ENCODE data around the gene ZNF462. TPM values are rescaled to one million over a fixed set of nuclear protein-coding genes. Genes with fewer than 3 reads are reported as not detected.

Gene ZNF462
- total RNA-seq, 1 experiment from 2014 or later: 164 TPM

DNA sequence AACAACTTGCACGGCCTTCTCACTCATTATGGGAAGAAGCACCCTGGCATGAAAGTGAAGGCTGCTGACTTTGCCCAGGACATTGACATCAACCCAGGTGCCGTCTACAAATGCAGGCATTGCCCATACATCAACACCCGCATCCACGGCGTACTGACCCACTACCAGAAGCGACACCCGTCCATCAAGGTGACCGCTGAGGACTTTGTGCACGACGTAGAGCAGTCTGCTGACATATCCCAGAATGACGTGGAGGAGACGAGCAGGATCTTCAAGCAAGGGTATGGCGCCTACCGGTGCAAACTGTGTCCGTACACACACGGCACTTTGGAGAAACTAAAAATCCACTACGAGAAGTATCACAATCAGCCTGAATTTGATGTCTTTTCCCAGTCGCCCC lies 65.4 kb downstream of the ZNF462 start:
- Histone ChIP-seq H3K79me1 (ENCODE audit: insufficient read depth, low read depth, low read length, poor library complexity, severe bottlenecking) (peaks cover 3% of the 10 kb centered on the region), H2BK120ac (ENCODE audit: low read depth, low read length, poor library complexity, severe bottlenecking) (no peak overlapping the region), H2BK20ac (ENCODE audit: low read depth, low read length, poor library complexity, severe bottlenecking) (no peak overlapping the region), H4K8ac (replicated peaks; ENCODE audit: insufficient read length, low read depth, low read length) (no peak overlapping the region), H3K23me2 (ENCODE audit: insufficient read length, low read depth, low read length, poor library complexity, severe bottlenecking) (no peaks in the 10 kb centered on the region), H3K4me1 (ENCODE audit: insufficient read depth, low read length) (no peaks in the 10 kb centered on the region), H2AFZ (ENCODE audit: low read length) (no peak overlapping the region), H3K23ac (ENCODE audit: insufficient read length, low read depth, low read length) (no peak overlapping the region), H4K20me1 (ENCODE audit: control insufficient read depth, insufficient read depth, insufficient read length) (no peaks in the 10 kb centered on the region), H3K27me3 (ENCODE audit: insufficient read depth, low read length) (no peaks in the 10 kb centered on the region), H3K4ac (ENCODE audit: low read depth, low read length) (no peak overlapping the region), H3K18ac (ENCODE audit: insufficient read length, low read depth, low read length) (no peak overlapping the region), H3K56ac (ENCODE audit: insufficient read length, low read depth, low read length) (no peak overlapping the region), H3T11ph (ENCODE audit: low read length) (no peak overlapping the region), H3K9ac (ENCODE audit: extremely low read depth, insufficient read length, low read length) (no peak overlapping the region), H2BK12ac (ENCODE audit: insufficient read length, low read depth, low read length) (no peak overlapping the region), H3K27ac (ENCODE audit: insufficient read length, low read depth, low read length) (no peak overlapping the region), H4K91ac (ENCODE audit: insufficient read length, low read depth, low read length) (no peak overlapping the region), H3K14ac (ENCODE audit: insufficient read depth, low read length) (no peak overlapping the region), H2BK5ac (ENCODE audit: insufficient read length, low read length) (no peak overlapping the region), H3K4me2 (ENCODE audit: insufficient read depth, insufficient read length, low read length) (no peak overlapping the region), H4K5ac (ENCODE audit: insufficient read length, low read depth, low read length) (no peak overlapping the region), H2BK15ac (ENCODE audit: low read depth, low read length) (no peak overlapping the region), H3K9me3 (ENCODE audit: control insufficient read depth, low read depth, low read length) (no peaks in the 10 kb centered on the region), H2AK5ac (ENCODE audit: insufficient read length, low read length) (no peak overlapping the region), H3K79me2 (ENCODE audit: insufficient read depth, low read length) (peaks cover 3% of the 10 kb centered on the region; the same call in 1 of the 2 replicates)
- no peak for DNase-seq
- H3K27ac Mint-ChIP-seq: peak overlapping the region in 1 of 3 experiments; percentile 73; a peak in 3 of 7 replicates
- no peak overlapping the region for H3K4me3 Mint-ChIP-seq
- H3K4me1 Mint-ChIP-seq: peaks cover 11 to 13% of the 10 kb centered on the region in 2 experiments
- H3K27me3 Mint-ChIP-seq (ENCODE audit: low read depth): no peaks in the 10 kb centered on the region
- H3K9me3 Mint-ChIP-seq: no peaks in the 10 kb centered on the region
- TF ChIP-seq, protein P1, sequence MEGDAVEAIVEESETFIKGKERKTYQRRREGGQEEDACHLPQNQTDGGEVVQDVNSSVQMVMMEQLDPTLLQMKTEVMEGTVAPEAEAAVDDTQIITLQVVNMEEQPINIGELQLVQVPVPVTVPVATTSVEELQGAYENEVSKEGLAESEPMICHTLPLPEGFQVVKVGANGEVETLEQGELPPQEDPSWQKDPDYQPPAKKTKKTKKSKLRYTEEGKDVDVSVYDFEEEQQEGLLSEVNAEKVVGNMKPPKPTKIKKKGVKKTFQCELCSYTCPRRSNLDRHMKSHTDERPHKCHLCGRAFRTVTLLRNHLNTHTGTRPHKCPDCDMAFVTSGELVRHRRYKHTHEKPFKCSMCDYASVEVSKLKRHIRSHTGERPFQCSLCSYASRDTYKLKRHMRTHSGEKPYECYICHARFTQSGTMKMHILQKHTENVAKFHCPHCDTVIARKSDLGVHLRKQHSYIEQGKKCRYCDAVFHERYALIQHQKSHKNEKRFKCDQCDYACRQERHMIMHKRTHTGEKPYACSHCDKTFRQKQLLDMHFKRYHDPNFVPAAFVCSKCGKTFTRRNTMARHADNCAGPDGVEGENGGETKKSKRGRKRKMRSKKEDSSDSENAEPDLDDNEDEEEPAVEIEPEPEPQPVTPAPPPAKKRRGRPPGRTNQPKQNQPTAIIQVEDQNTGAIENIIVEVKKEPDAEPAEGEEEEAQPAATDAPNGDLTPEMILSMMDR (conservative IDR thresholded peaks at IDR 0.05): no peak
- no CpG with 5 or more reads among the region's 18 CpGs for WGBS (ENCODE audit: extremely low coverage, insufficient read length, low lambda C conversion rate)
- H3K36me3 Mint-ChIP-seq (ENCODE audit: insufficient read depth in 1 of 3, low read depth in 3 of 3): peaks cover 89 to 98% (median 98%) of the 10 kb centered on the region in 3 experiments
